GM08714 (cell line): Measurements from ENCODE around the gene CFAP99.
"Not testable (repeated sequence)": the region's sequence is repeated elsewhere in the genome, so short reads cannot be mapped to it uniquely, and the experiment has no call there.

ENCODE experiments used
- H3K4me3 ChIP-seq: fragments of 200-500 bp; sonication (Bioruptor generic); 2 replicates; pipeline ENCODE4 v1.5.1; 2014; ENCODE audit warnings: mild to moderate bottlenecking, low read length, inconsistent platforms
- ZNF274 ChIP-seq: IDR thresholded peaks from 2 replicates; pipeline ENCODE4 v1.6.1; 2012; ENCODE audit warnings: mild to moderate bottlenecking, low read depth, low read length

Gene CFAP99

DNA sequence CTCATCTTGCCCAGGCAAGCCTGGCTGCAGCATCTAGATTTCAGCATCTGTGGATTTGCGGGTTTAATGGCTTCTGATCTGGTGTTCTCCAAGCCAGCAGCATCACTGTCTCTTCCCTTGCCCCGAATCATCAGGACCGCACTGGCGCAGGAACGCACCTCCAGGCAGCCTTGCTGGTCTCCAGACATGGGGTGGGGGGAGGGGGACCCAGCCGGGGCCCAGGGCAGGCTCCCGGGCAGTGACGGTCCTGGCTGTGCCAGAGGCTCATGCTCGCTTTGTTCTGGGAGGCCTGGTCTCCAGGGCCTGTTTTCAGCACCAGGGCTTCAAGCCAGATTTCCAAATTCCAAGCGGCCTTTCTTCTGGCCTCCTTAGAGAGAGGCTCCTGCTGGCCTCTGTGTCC, 4.9 kb downstream of the CFAP99 start:
- TF ChIP-seq ZNF274 = no peak
- no peak overlapping the region for H3K4me3 ChIP-seq

DNA sequence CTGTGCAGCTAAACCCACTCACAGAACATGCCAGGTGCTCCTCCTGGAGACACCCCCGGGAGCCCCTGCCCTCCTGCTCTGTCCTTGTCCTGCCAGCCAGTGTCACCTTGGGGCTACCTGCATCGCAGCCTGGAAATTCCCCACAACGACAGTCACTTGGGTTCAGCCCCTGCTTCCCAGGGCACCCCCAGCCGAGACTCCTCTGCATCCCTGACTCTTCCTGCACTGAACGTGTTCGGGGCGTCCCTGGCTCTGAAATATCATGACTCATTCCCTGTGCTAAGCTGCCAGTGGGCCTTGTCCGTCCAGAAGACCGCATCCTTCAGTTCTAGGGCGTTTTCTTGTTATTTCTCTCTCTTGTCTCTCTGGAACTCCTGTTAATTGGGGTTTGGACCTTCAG, 5.8 kb downstream of the CFAP99 start:
- no peak for TF ChIP-seq ZNF274
- H3K4me3 ChIP-seq = no peak overlapping the region

DNA sequence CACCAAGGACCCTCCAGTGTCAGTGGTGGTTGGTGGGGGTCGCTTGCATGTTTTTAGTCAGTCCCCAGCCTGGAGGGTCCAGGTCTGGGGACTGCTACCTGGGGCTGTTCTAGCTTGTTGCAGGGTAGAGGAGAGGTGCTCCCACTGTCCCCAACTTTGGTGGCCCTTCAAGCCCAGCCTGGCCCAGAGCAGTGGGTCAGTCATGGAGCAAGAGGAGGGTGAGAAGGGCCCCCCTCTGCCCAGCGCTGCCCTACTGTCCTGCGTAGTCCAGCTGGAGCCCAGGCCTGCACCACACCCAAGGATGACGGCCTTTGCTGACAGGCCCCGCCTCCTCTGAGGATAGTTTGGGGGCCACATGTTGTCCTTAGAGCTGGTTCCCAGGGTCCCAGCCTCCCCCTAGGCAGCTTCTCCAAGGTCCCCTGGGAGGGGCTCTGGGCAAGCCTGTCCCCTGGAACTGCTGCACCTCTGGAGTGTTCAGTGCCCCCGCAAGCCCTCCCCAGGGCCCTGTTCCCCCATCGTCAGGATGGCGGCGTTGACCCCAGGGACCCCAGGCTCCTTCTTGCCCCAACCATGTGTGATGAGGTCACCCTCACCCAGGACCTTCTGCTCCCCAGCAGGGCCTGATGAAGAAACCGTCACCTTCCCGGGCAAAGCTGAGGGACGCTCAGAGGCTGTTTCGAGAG, 6.8 kb downstream of the CFAP99 start:
- TF ChIP-seq ZNF274 = no peak
- no peak overlapping the region for H3K4me3 ChIP-seq

DNA sequence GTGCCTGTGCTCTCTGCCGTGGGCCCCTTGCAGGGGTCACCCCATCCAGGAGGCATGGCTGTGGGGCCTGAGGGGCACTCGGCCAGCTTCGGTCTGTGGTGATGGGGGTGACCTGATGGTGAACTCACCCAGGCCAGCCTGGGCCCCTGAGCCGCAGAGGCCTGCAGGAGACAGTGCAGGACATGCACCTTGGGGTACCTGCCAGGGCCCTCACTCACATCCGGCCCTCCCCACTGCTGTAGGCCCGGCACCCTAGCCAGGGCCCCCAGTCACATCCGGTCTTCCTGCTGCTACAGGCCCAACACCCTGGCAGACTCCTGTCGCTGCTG, 7.3 kb downstream of the CFAP99 start:
- no peak overlapping the region for H3K4me3 ChIP-seq
- TF ChIP-seq ZNF274 = no peak

DNA sequence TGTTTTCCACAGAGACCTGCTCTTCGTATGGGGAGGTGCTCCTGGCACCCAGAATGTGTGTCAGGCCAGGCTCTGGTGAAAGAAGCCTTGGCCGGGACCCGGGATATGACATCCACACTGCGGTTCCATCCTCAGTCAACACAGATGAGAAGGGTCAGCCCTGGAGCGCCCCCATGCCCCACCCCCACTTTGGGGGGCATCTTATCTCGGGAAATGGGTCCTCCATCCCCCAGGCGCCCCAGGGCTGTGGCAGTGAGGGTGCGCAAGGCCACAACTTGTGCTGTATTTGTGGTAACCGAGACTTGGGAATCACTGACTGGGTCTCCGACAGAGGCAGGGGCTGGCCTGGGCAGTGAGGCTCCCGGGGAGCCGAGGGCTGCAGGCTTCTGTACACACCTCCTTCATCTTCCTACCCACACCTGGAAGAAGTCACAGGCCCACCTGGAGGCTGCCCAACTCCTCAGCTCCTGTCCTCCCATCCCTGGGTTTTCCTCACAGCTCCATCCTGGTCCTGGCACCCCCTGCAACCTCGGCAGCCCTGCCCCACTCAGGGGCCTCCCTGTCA, 8.0 kb downstream of the CFAP99 start:
- no peak for TF ChIP-seq ZNF274
- H3K4me3 ChIP-seq = no peak overlapping the region

DNA sequence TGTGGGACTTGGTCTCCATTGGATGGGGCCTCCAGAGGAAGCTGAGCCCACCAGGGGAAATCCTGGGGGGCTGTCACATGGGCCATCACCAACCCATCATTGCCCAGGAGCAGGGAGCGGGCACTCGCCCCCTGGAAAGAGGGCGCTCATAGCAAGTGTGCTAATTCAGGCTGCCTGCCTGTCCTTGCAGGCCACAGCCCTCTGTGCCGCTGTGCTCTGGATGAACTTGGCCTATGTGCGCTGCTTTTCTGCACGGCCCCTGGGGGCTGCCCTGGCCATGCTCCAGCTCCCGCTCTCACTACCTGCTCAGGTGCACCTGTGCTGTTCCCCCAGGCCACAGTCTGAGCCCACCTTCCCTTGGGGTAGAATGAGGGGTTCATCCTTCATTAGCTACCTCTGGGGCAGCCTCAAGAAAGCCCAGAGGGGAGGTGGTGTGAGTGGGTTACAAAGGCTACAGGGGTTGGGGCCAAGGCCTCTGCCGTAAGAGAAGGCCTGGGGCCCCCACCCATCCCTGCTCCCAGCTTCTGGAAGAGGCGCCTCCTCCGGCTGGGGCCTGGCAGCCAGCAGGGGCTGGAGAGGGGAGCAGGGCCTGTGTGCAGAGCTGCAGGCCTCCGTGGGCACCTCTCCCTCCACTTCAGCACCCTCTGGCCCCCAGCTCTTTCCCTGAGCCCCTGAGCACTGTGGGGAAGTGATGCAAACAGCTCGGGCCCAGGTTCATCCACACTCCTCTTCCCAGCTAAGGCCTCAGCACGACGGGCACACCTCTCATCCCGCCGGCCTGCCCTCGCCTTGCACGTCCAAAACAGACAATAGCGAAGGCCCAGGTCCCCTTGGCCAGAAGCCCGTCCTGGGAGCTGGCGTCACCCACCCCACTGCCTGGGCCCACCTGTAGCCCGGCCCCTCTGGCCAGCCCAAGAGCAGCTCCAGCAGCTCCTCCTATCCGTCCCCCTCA, 8.9 kb downstream of the CFAP99 start:
- no peak overlapping the region for H3K4me3 ChIP-seq
- TF ChIP-seq ZNF274 = no peak

DNA sequence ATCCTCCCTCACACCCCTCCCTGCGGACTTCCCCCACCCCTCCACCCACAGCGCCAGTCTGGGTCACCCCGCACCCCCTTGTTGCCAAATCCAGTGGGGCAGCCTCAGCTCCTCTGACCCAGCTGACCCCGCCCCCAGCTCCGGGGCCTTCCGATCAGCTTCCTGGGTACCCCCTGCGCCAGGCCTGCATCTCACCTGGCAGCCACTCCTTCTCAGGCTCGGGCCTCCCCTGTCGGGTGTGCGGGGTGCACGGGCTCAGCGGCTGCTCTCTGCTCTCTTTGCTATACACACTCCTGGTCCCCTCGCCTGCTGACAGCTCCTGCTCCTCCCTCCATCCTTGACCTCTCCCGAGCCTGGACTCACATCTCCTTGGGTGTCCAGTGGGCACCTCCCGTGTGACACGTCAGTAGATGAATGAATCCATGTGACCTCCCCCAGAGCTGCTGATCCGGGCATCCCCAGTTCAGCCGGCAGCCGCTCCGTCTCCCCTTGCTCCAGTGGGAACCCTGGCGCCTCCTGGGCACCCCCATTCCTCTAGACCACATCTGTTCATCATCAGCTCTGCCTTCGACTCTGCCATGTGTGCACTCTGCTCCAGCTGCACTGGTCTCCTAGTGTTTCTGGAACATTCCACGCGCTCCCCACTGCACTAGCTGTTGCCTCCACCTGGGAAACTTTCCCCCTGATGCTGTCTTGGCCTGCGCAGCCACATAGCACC, 9.9 kb downstream of the CFAP99 start:
- no peak overlapping the region for H3K4me3 ChIP-seq
- no peak for TF ChIP-seq ZNF274

DNA sequence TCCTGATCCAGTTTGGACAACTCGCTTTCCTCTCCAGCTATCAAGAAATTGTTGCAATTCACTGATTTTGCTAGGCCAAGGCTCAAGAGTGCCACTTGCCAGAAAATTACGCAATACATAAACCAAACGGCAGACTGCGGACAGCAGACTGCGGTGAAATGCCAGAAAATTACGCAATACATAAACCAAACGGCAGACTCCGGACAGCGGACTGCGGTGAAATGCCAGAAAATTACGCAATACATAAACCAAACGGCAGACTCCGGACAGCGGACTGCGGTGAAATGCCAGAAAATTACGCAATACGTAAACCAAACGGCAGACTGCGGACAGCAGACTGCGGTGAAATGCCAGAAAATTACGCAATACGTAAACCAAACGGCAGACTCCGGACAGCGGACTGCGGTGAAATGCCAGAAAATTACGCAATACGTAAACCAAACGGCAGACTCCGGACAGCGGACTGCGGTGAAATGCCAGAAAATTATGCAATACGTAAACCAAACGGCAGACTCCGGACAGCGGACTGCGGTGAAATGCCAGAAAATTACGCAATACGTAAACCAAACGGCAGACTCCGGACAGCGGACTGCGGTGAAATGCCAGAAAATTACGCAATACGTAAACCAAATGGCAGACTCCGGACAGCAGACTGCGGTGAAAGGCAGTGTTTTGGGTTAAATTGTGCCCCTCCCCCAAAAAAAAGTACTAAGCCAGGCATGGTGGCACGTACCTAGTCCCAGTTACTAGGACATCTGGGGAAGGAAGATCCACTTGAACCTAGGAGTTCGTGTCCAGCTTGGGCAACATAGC, 11.4 kb downstream of the CFAP99 start:
- not testable (repeated sequence) for H3K4me3 ChIP-seq

DNA sequence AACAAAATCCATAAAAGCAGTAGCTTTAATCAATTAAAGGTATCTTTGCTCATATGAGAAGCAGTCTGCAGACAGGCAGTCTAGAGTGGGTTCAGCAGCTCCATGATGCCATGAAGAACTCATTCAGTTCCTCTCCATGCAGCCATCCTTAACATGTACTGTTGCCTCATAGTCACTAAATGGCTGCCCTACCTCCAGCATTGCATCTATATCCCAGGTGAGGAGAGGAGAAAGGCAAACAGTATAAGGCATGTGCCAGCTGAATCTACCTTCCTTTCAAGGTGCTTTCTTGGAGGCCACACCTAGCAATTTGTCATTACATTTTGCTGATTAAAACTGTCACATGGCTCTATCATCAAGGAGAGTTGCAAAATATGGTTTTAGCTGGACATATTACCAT, 13.2 kb downstream of the CFAP99 start:
- no peak overlapping the region for H3K4me3 ChIP-seq
- TF ChIP-seq ZNF274 = no peak

DNA sequence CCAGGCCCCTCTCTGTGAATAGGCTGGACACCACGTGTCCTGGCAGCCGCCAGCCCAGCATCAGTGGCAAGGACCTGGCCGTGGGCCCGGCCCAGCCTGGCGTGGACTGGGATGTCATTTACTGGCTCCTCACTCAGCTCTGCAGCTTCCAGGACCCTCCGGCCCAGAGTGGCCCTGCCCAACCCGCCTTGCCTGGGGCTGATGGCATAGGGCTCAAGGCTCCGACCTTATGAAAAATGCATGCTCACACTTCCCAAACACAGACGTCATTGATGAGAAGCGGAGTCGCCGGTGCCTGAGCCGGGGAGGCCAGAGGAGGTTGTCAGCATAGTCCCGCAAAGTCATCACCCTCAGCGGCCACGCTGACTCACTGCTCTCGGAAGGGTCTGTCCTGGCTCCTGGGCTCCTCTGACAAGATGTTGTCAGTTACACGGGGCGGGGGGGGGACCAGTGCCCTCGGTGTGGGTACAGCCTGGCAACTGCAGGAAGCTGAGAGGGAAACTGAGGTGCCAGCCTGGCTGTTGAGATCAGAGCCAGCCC, 14.3 kb downstream of the CFAP99 start:
- TF ChIP-seq ZNF274 = no peak
- H3K4me3 ChIP-seq = no peak overlapping the region

DNA sequence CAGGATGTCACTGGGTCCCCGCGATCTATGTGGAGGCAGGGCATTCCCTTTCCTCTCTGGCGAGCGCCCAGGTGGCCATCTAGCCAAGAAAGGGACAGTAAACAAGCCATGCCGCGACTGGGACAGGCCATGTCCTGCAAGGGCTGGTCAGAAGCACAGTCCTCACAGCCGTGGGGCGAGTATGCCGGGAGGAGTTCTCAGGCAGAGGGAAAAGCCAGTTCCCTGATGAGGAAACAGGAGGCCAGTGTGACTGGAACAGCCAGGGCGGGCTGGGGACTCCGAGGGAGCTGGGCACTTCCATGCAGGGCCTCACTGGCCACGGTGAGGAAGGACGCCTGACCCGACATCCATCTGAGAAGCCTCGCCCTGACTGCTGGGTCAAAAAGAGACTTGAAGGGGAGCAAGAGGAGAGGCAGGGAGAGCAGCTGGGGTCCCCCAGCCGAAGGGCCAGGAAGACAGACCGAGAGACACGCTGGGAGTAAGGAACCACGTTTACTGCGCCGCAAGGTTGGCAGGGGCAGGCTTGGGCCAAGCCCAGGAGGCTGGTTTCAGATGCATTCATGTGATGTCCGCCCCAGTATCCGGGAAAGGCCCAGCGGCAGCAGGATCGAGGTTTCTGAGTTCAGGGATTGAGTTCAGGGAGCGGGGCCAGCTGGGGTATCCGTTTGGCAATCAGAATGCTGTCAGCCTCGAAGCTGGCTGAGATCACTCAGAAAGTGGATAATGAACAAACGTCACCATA, 15.0 kb downstream of the CFAP99 start:
- TF ChIP-seq ZNF274 = no peak

DNA sequence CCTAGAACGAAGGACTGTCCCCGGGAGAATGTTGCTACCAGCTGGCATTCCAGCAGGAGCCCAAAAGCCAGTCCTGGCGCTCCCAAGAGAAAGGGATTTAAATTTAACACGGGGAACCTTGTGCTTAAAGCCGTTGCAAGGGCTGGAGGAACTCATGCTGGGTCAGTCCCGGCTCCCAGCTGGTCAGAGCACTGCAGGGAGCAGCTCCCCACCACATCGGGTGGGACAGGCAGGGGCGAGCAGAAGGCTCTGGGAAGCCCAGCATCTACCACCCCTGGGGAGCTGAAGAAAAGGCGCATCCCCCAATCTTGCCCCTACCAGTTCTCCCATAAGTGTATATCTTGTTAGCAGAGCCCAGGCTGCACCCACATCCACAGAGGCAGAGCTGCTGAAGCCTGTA, 15.7 kb downstream of the CFAP99 start:
- TF ChIP-seq ZNF274 = no peak
- H3K4me3 ChIP-seq = no peak overlapping the region

More for the DNA sequence above, 15.0 kb downstream of the CFAP99 start:
- H3K4me3 ChIP-seq = no peak overlapping the region

DNA sequence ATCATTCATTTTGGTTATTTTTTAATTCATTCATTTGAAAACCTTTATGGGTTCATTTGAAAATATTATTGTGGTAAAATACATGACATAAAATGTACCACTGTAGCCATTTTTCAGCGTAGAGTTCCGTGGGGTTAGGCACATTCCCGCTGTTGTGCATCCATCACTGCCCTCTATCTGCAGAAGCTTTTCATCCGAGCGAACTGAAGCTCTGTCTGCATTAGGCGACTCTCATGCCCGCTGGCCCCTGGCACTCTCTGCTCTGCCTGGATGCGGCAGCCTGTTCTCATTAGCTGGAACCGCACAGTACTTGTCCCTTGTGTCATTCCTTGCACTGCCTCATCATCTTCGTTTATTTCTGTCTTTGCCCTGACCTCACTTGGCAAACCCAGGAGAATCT, 17.5 kb downstream of the CFAP99 start:
- TF ChIP-seq ZNF274 = no peak
- no peak overlapping the region for H3K4me3 ChIP-seq
